ENCODE data around the gene FSIP1. TPM values are rescaled to one million over a fixed set of nuclear protein-coding genes. Genes with fewer than 3 reads are reported as not detected.

The FSIP1 gene
- total and polyA plus RNA-seq, 8 donors: 0.38 to 2.7 (median 0.83) TPM

DNA sequence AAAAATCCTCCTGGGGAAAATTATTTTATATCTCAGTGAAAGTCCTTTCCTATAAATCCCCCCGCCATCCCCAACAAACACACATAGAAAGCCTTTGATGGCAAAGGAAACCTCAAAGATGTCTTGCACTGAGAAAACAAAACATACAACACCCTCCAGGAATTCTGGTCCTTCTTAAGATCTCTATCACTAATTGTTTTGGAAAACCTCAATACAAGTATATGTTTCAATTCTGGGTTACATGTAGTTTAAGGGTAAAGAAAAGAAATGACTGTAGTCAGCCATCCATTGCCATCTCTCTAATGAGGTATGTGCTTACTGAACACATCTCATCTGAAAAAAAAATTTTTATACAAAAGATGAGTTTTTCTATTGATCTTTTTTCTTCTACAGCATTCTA is 97.3 kb downstream of the FSIP1 start:
- no peaks in the 10 kb centered on the region for H3K9me3 ChIP-seq
- no peak for TF ChIP-seq CTCF (IDR thresholded peaks at IDR 0.05)

DNA sequence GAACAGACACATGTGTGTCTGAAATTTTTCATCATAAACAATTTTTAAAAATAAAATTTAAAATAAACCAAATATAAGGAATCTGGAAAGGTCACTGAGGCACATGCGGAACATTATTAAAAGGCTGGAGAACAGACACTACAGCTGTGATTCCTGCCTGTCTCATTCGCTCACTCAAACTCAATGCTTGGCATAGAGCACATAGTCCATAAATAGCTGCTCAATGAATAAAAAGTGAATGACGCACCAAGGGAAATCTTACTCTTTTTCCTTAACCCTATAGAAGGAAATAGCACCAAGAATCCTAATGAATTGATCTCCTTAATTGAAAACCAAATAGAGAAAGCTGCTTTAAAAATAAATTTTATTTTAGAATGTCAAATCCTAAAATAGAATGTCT is 98.4 kb downstream of the FSIP1 start:
- Histone ChIP-seq H3K36me3 (no peaks in the 10 kb centered on the region), H3K27ac (no peak overlapping the region), H3K4me3 (no peak overlapping the region), H3K9me3 (no peaks in the 10 kb centered on the region), H3K27me3 (no peaks in the 10 kb centered on the region), H3K4me1 (no peaks in the 10 kb centered on the region)
- intact Hi-C loops (cut with DNase I): no loop called here
- DNase-seq (no peak), ATAC-seq (no peak)
- TF ChIP-seq CTCF (IDR thresholded peaks at IDR 0.05): no peak

More for the DNA sequence above, 97.3 kb downstream of the FSIP1 start:
- H3K36me3 ChIP-seq: no peaks in the 10 kb centered on the region
- H3K4me1 ChIP-seq: no peaks in the 10 kb centered on the region
- no peak overlapping the region for H3K4me3 ChIP-seq
- ATAC-seq: no peak
- DNase-seq: no peak
- intact Hi-C loops (cut with DNase I): no loop called here
- H3K27me3 ChIP-seq: no peaks in the 10 kb centered on the region
- no peak overlapping the region for H3K27ac ChIP-seq

- DNase-seq (no peak), ATAC-seq (no peak)
- TF ChIP-seq CTCF (IDR thresholded peaks at IDR 0.05): no peak
- intact Hi-C loops (cut with DNase I): no loop called here
- no peak overlapping the region for H3K4me3 ChIP-seq
- H3K9me3 ChIP-seq: no peaks in the 10 kb centered on the region
- H3K27me3 ChIP-seq: no peaks in the 10 kb centered on the region
- H3K4me1 ChIP-seq: no peaks in the 10 kb centered on the region
- H3K27ac ChIP-seq: no peak overlapping the region
- H3K36me3 ChIP-seq: no peaks in the 10 kb centered on the region
Measured at GRCh38 chr15:39682366-39682765, 100.3 kb downstream of the FSIP1 start.

- no peak for ATAC-seq
- H3K27ac ChIP-seq: no peak overlapping the region
- intact Hi-C loops (cut with DNase I): no loop called here
- no peaks in the 10 kb centered on the region for H3K9me3 ChIP-seq
- no peak for TF ChIP-seq CTCF (IDR thresholded peaks at IDR 0.05)
- no peaks in the 10 kb centered on the region for H3K36me3 ChIP-seq
- DNase-seq: peak in 1 of 4 donors; percentile 35
- H3K4me3 ChIP-seq: no peak overlapping the region
- H3K4me1 ChIP-seq: no peaks in the 10 kb centered on the region
- no peaks in the 10 kb centered on the region for H3K27me3 ChIP-seq
Measured at GRCh38 chr15:39680868-39681267, 101.8 kb downstream of the FSIP1 start.

DNA sequence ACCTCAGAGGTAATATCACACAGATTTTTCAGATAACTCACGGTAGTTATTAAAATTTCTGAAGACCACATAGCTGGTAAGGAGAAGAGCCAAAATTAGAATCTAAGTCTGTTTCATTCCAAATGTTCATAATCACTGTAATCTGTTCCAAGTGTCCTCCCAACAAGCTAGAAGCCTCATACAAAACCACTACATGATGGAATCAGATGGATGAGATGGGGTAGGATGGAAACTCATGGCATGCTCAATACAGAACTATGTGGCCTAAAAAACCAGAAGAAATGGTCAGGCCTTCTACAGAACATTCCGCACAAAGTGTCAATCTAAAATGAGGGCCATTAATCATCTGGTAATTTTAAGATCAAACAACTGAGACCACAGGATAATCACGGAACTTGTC is 110.0 kb downstream of the FSIP1 start:
- Histone ChIP-seq H3K36me3 (no peaks in the 10 kb centered on the region), H3K4me3 (no peak overlapping the region), H3K9me3 (no peaks in the 10 kb centered on the region), H3K4me1 (no peaks in the 10 kb centered on the region), H3K27me3 (no peaks in the 10 kb centered on the region), H3K27ac (no peak overlapping the region)
- intact Hi-C loops (cut with DNase I): no loop called here
- ATAC-seq: no peak
- no peak for TF ChIP-seq CTCF (IDR thresholded peaks at IDR 0.05)
- no peak for DNase-seq

Measured in left lung (tissue), 10 donors.